ENCODE results near the gene ISG15. TPM values are rescaled to one million over a fixed set of nuclear protein-coding genes. Genes with fewer than 3 reads are reported as not detected.

ISG15 gene
- total and polyA plus RNA-seq, 2 of the 13 experiments (the other 11 are each of a cell fraction or from before 2014, with no cell fraction given): 42.1 to 54.9 TPM

GRCh38 chr1:1006305-1007159 is 6.8 kb upstream of the ISG15 start (continued):
- TF ChIP-seq RERE (CRISPR knock-in tag; IDR thresholded peaks at IDR 0.05; ENCODE audit: low read depth) (peak; percentile 56; the same call in 1 of the 2 replicates), ZNF234 (CRISPR knock-in tag; conservative IDR thresholded peaks at IDR 0.05) (no peak), TEF (CRISPR knock-in tag; IDR thresholded peaks at IDR 0.05) (0 out of 2 replicates have a peak, but pooled peaks have one; percentile 22), GMEB1 (CRISPR knock-in tag; IDR thresholded peaks at IDR 0.05; ENCODE audit: borderline replicate concordance) (peak; percentile 61; the same call in 1 of the 2 replicates), MED1 (CRISPR knock-in tag; IDR thresholded peaks at IDR 0.05) (peak; percentile 94), ZBTB26 (CRISPR knock-in tag; IDR thresholded peaks at IDR 0.05; ENCODE audit: borderline replicate concordance) (peak; percentile 79), BHLHE40 (IDR thresholded peaks at IDR 0.05; ENCODE audit: low read length) (peak; percentile 74), MTA1 (CRISPR knock-in tag; IDR thresholded peaks at IDR 0.05; ENCODE audit: borderline replicate concordance) (peak; percentile 99), MXD3 (CRISPR knock-in tag; IDR thresholded peaks at IDR 0.05) (peak; percentile 65; the same call in 1 of the 2 replicates), BCL3 (CRISPR knock-in tag; IDR thresholded peaks at IDR 0.05) (no peak; the same call in 1 of the 2 replicates), ZNF205 (CRISPR knock-in tag; IDR thresholded peaks at IDR 0.05) (peak; percentile 80; the same call in 1 of the 2 replicates), AHR (CRISPR knock-in tag; IDR thresholded peaks at IDR 0.05) (no peak), ZSCAN29 (CRISPR knock-in tag; conservative IDR thresholded peaks at IDR 0.05) (no peak), SYNCRIP (IDR thresholded peaks at IDR 0.05; ENCODE audit: insufficient read depth, low read depth, low read length) (no peak), ZNF781 (CRISPR knock-in tag; IDR thresholded peaks at IDR 0.05; ENCODE audit: borderline replicate concordance, not compliant biosample characterization) (peak; percentile 44), SOX13 (IDR thresholded peaks at IDR 0.05) (no peak), SOX13 (CRISPR knock-in tag; conservative IDR thresholded peaks at IDR 0.05 in 1 of 2, IDR thresholded peaks at IDR 0.05 in 1 of 2) (peak in 1 of 2 experiments; percentile 55; a peak in 2 of 4 replicates)

All from HepG2 (cell line).